ENCODE results near the gene SH3RF2. TPM values are rescaled to one million over a fixed set of nuclear protein-coding genes. Genes with fewer than 3 reads are reported as not detected.

Gene SH3RF2
- total and polyA plus RNA-seq, 10 of the 15 experiments (the other 5 are each of a cell fraction or from before 2014, with no cell fraction given) = 0.15 TPM; not detected in 9

GRCh38 chr5:145946112-145946861 lies 9.9 kb downstream of the SH3RF2 start (continued):
- no peak for TF ChIP-seq NR2C2 (IDR thresholded peaks at IDR 0.05; ENCODE audit: borderline replicate concordance, control insufficient read depth, insufficient read length, low read depth)
- TF ChIP-seq HDGF (IDR thresholded peaks at IDR 0.05) = no peak
- no peak for TF ChIP-seq TAF1 (IDR thresholded peaks at IDR 0.05; ENCODE audit: borderline replicate concordance, low read depth, low read length)
- TF ChIP-seq ZNF622 (IDR thresholded peaks at IDR 0.05) = no peak
- no peak for TF ChIP-seq ZBTB33 (IDR thresholded peaks at IDR 0.05)
- TF ChIP-seq SUZ12 (IDR thresholded peaks at IDR 0.05; ENCODE audit: unreplicated experiment) = no peak
- TF ChIP-seq HDAC2 (IDR thresholded peaks at IDR 0.05) = no peak
- TF ChIP-seq ZNF217 (IDR thresholded peaks at IDR 0.05) = peak; percentile 84; the same call in 1 of the 2 replicates
- TF ChIP-seq BHLHE40 (IDR thresholded peaks at IDR 0.05; ENCODE audit: borderline replicate concordance in 1 of 2, low read depth in 2 of 2, low read length in 1 of 2) = peak in 1 of 2 experiments; percentile 56; a peak in 1 of 4 replicates
- TF ChIP-seq KDM1A (IDR thresholded peaks at IDR 0.05; ENCODE audit: borderline replicate concordance) = no peak

GRCh38 chr5:145947581-145947980 lies 11.2 kb downstream of the SH3RF2 start:
- ChIA-PET SMC1A (ENCODE audit: uncharacterized antibody, unreplicated experiment) (interaction anchor here (0.6 kb wide), 1 partner anchor 52 kb away, joined by 3 read pairs; no protein-coding TSS in a partner anchor), RAD21 (ENCODE audit: unreplicated experiment) (no interaction called here)
- no peak for FAIRE-seq

More at GRCh38 chr5:145947581-145947980, 11.2 kb downstream of the SH3RF2 start:
- ATAC-seq = no peak
- Histone ChIP-seq H3K4me2 (ENCODE audit: control insufficient read depth, insufficient read depth) (no peak overlapping the region), H3K4me3 (no peak overlapping the region), H2AFZ (ENCODE audit: control insufficient read depth, low read depth, low read length) (no peak overlapping the region), H3K79me2 (ENCODE audit: control insufficient read depth, insufficient read depth, low read length) (no peaks in the 10 kb centered on the region), H3K9me3 (replicated peaks; ENCODE audit: control insufficient read depth, insufficient read depth, low read length) (no peaks in the 10 kb centered on the region), H3K36me3 (ENCODE audit: control insufficient read depth in 2 of 2, insufficient read depth in 2 of 2, low read length in 1 of 2) (no peaks in the 10 kb centered on the region), H3K27me3 (replicated peaks in 1 of 2; ENCODE audit: control insufficient read depth in 2 of 2, insufficient read depth in 2 of 2, low read length in 1 of 2) (no peaks in the 10 kb centered on the region; a peak in 1 of 4 replicates), H3K4me1 (ENCODE audit: control insufficient read depth, insufficient read depth, low read length) (no peaks in the 10 kb centered on the region), H3K9ac (ENCODE audit: control insufficient read depth, insufficient read depth, low read length) (no peak overlapping the region), H4K20me1 (ENCODE audit: control insufficient read depth, insufficient read depth) (no peaks in the 10 kb centered on the region), H3K27ac (ENCODE audit: control insufficient read depth, insufficient read depth) (no peak overlapping the region)
- intact Hi-C loops (cut with micrococcal nuclease; ENCODE audit: unreplicated experiment) (no loop called here), in situ Hi-C loops (cut with MboI) (no loop called here)
- no peak for DNase-seq (ENCODE audit: low read depth, low spot score)
- BruUV-seq (replicated peaks) = no TSS peak
- CTCF ChIA-PET = no interaction called here
- POLR2A ChIA-PET = no interaction called here
- no peak for TF ChIP-seq ESRRA (IDR thresholded peaks at IDR 0.05; ENCODE audit: low read length)
- TF ChIP-seq EP300 (IDR thresholded peaks at IDR 0.05; ENCODE audit: borderline replicate concordance in 1 of 2, control insufficient read depth in 1 of 2, low read depth in 2 of 2, low read length in 2 of 2) = no peak
- TF ChIP-seq RCOR1 (conservative IDR thresholded peaks at IDR 0.05; ENCODE audit: low read depth, low read length) = no peak
- TF ChIP-seq NFIC (IDR thresholded peaks at IDR 0.05; ENCODE audit: low read depth, low read length) = no peak
- TF ChIP-seq FOXK2 (IDR thresholded peaks at IDR 0.05) = no peak
- TF ChIP-seq GATAD2B (conservative IDR thresholded peaks at IDR 0.05; ENCODE audit: low read depth) = no peak
- no peak for TF ChIP-seq FOS (IDR thresholded peaks at IDR 0.05; ENCODE audit: borderline replicate concordance, extremely low read depth, insufficient read length)
- TF ChIP-seq CEBPZ (IDR thresholded peaks at IDR 0.05; ENCODE audit: low read depth, low read length) = no peak
- TF ChIP-seq HDGF (IDR thresholded peaks at IDR 0.05) = no peak

All from GM12878 (cell line).